Measurements from ENCODE around the gene AGAP1.
"Not testable (repeated sequence)": the region's sequence is repeated elsewhere in the genome, so short reads cannot be mapped to it uniquely, and the experiment has no call there.

Gene AGAP1

DNA sequence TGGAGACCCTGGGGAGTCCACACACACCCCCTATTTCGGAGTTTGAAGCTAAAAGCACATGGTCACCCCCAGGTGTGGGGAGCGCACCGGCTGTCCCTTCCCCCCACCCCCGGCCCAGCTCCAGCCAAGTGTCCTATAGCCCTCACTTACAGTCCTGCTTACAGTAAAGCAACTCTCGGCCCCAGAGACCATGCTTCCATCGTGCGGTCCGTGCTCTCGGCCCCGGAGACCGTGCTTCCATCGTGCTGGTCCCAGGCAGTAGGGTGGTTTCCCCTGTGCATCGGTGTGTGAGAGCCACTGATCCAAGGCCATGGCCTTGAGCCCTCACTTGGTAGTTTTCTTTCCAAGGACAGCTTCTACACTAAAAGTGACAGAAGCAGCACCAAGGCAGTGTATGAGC lies 625.6 kb downstream of the AGAP1 start:
- no peak for DNase-seq

DNA sequence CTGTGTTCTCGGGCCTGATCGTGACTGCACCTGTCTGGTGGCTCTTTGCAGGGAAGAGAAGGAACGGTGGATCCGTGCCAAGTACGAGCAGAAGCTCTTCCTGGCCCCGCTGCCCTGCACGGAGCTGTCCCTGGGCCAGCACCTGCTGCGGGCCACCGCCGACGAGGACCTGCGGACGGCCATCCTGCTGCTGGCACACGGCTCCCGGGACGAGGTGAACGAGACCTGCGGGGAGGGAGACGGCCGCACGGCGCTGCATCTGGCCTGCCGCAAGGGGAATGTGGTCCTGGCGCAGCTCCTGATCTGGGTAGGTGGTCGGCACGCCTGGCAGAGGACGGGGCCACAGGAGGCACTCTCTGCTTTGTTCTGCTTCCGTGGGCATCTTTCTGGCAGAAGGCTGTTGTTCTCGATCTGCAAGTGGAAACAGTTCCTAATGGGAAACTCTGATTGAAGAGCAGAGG lies 626.3 kb downstream of the AGAP1 start:
- DNase-seq = no peak

DNA sequence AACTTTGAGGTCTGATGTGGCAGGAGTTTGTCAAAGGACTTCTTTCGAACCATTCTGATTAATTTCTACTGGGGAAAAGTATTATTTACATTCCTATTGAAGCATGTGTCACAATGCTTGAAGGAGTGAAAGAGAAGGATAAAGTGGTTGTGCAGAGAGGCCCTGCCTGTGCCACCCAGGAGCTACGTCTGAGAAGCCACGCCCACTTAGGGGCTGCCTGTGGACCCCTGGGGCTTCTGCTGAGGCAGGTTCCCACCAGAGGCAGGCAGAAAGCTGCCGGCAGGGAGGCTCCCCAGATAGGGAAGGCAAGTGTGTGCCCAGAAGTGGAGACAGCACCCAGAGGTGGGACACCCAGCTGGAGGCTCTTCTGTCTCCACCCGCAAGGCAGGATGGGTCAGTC lies 627.0 kb downstream of the AGAP1 start:
- DNase-seq = no peak

DNA sequence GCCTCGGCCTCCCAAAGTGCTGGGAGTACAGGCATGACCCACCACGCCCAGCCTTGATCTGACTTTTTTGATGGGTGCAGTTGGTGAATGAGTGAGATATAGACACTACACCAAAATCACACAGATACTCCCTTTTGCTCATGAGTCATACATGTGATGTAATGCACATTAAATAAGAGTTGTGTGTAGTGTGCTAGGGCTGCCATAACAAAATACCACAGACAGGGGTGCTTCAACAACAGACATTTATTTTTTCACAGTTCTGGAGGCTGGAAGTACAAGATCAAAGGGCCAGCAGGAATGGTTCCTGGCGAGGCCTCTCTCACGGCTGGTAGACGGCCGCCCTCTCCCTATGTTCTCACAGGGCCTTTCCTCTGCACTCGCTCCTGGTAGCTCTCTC lies 627.7 kb downstream of the AGAP1 start:
- no peak for DNase-seq

DNA sequence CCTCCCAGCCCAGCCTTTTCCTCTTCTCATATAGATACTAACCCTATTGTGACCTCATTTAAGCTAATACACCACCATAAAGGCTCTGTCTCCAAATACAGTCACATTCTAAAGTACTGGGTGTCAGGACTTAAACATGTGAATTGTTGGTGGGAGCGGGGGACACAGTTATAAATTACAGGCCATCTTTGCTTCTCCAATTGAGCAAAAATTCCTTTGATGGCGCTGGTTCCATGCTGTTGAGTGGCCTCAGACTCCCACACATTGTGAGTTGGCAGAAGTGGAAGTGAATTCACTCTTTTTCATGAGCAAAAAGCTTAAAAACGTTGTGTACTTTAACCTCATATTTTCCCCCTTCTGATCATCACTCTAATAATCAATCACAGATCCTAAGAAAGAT lies 628.4 kb downstream of the AGAP1 start:
- no peak for DNase-seq

DNA sequence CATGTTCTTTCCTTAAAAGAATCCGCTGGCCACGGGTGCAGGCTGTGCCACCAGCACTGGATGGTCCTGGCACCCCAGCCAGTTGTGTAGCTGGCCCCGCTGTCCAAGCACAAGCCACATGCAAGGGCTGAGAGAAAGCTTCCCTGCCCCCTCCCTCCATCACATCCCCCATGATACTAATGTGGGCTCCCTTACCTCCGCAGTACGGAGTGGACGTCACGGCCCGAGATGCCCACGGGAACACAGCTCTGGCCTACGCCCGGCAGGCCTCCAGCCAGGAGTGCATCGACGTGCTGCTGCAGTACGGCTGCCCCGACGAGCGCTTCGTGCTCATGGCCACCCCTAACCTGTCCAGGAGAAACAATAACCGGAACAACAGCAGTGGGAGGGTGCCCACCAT lies 629.9 kb downstream of the AGAP1 start:
- no peak for DNase-seq

DNA sequence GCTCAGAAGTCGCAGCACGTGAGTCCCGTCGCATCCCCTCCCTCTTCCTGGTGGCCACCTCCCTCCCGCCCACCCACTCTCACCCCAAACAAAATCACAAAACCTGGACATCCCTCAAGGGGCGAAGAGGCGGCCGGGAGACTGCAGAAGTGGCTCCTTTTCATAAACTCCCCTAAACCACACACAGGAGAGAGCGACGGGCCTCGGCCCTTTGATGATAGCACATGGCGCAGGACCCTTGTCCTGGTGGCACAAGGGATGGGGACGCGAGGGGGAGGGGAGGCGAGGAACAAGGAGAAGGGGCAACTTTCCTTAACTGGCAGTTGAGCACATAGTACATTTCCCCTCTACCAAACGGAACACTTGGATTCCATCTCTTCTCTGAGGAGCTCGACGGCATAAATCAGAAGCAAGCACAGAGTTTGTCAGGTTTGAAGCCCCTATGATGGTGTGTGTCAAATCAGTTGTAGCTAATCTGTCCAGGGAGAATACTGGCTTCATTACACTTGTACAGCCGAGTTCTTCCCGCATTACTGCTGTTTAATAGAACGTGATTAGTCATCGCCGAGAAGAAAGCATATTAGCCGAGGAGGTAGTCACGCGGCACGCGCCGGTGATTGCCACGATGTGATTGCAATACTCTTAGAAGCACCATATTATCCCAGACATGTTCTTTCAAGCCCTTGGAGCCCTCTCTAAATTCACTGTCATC lies 630.5 kb downstream of the AGAP1 start:
- no peak for DNase-seq

DNA sequence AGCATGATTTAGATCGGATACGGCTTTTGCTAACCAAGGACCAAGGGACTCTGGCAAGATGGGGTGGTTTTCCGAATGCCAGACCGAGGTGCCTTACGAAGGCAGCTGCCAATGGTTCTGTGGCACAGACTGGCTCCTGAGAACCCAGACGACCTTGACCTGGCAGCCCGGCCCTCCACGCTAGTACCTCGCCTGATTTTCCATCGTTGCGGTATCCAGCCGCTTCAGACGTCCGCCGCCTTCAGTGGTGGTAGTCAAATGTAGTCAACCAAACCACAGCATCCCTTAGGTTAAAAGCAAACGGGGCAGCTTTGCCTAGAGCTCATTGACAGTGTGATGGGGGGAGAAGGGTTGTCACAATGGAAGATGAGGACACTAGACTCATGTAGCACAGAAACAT lies 631.7 kb downstream of the AGAP1 start:
- DNase-seq = no peak

DNA sequence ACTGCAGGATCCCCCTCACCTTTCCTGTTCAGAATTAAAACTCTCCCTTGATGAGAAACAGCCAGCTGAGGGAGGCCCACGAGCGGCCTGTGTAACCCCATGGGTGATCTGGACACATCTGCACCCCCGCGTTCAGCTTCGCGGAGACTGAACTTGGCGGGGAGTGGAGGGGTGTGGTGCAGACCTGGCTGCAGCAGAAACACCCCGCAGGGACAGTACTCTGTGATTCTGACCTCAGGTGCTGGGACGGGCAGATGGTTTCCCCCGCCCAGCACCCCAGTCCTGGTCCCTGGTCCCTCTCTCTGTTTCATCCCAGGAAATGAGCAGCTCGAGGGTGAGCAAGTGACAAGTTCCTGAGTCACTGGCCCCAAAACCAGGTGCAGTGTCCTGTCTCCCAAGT lies 633.2 kb downstream of the AGAP1 start:
- no peak for DNase-seq

DNA sequence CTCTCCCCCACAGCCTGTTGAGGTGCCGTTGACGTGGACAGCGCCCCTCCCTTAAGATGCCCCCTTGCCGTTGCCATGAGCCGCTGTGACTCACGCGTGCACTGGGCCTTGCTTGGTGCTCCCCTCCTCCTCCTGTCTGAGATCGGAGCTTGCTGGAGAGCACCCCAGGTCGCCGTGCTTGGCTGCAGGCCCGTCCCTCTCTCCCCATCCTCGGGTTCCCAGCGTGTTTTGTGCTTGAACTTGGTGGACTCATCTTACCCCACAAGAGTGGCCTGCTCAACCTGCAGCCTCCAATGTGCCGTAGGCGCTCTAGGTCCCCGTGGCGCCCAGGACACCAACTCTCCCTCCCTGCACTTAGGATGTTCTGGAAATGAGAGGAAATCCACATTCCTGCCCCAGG lies 634.5 kb downstream of the AGAP1 start:
- DNase-seq = no peak

DNA sequence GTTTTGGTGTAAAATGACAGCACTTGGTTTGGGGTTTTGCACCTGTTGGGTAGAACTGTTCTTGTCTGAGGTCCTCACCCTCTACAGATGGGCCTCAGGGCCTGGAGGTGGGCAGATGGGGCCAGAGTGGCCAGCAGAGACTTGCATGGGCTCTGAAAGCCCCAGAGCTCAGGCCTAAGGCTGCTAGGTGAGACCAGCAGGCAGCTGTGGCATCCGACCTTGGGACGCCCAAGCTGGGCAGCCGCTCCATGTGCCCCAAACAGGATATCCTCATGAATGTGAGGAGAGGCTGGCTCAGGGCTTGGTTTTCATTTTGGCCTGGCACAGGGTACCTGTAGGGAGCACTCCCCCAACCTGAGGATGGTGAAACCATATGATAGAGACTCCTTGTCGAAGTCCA lies 636.1 kb downstream of the AGAP1 start:
- DNase-seq = no peak

DNA sequence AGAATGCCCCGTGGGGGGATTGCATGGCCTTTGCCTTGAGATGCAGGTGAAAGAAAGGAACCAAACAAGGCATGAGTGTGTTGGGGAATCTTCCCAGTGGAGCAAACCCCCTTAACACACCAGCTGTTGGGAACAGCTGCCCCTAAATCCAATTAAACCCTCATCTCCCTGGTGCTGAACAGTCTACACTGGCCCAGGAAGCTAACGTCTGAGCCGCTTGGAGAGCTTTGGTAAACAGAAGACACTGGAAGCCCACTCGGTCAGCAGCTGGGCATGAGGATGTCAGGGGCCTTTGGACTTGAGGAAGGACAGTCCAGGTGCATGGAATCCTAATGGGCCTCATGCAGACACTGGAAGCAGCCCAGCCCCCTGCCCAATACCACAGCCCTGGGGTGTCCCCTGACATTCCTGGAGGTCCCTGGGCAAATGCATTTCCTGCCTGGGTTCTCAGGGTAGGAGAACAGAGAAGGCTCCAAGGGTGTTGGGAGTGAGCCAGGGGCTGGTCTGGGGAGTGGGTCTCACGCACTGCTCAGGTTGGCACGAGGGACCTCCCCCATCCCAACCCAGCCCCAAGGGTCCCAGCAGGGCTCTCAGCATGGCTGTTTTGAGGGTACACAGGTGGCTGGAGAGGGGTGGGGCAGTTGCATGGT lies 636.6 kb downstream of the AGAP1 start:
- no peak for DNase-seq

DNA sequence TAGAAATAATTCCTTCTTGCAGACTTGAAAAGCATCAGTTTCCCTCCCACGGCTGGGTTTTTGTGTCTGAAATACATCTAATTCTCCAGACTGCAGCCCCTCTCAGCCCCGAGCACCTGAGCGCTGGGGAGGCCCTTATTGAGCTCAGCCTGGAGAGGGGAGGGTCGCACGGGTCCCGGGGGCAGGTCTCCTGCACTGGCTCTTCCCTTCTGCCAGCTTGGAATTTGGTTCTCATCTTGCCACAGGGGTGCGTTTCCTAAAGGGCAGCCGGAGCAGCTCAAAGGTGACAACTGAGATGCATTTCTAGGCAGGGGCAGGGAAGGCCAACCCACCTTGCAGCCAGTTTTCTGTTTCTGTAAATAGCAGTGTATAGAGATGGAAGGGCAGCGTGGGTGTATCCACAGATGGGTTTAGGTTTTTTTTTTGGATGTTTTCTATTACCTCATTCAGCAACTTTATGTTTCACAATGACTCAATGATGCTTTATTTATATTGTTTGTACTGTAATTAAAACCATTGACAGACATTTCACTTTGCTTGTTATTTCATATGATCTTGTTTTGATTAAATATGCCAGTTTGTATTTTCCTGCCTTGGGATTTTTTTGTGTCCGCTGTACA lies 637.3 kb downstream of the AGAP1 start:
- no peak for DNase-seq

DNA sequence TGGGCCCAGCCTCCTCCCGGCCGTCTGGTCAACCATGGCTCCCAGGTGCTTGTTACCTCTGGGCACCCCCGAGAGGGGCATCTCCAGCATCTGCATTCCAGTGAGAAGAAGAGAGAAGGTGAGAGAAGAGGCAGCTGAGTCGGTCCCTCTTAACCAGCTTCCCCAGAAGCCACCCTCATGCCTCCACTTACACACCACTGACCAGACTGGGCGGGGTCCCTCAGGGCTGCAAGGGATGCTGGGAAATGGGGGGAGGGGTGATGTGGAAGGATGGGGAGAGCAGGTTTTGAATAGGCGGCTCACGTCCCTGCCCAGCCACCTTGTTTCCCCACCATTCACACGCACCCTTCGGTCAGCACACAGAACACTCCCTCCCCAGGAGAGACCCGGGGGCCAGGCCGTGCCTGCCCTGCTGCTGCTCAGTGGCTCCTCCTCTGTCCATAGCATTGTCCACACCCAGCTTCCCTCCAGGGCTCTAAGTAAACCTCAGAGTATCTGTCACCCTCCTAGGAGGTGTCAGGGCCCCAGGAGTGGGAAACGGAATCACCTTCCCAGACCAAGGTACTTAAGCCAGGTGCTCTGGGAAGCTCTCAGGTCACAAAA lies 639.7 kb downstream of the AGAP1 start:
- DNase-seq = no peak

DNA sequence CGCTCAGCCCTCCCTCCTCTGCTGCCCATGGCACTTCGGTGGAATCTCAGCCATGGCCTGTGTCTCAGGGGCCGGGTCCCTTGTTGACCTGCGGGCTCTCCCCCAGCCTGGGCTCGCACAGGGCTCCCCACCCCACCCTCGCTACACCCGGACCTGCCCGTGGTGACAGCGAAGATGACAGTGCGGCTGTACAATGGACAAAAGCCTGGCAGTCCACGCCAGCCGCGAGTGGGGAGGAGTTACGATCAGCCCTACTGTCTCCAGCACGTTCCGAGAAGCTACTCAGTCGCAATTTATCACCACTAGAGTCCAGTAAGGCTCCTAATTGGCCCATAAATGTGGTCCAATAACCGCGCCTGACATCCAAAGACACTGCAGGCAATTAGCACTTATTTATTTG lies 642.7 kb downstream of the AGAP1 start:
- no peak for DNase-seq

DNA sequence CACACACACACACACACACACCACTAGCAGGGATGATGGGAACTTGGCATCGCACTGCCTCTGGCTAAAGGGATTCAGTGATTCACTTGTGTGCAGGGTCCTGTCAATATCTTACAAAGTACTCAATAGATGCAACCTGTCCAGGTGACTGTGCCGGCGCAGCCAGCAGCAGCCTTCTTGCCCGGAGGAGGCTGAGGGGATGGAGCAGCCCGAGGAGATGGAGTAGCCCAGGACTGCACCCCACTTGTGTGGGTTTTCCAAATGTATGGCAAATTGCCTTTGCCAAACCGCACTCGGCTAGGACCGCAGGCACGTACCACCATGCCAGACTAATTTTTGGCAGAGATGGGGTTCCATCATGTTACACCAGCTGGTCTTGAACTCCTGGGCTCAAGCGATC lies 643.2 kb downstream of the AGAP1 start:
- no peak for DNase-seq

DNA sequence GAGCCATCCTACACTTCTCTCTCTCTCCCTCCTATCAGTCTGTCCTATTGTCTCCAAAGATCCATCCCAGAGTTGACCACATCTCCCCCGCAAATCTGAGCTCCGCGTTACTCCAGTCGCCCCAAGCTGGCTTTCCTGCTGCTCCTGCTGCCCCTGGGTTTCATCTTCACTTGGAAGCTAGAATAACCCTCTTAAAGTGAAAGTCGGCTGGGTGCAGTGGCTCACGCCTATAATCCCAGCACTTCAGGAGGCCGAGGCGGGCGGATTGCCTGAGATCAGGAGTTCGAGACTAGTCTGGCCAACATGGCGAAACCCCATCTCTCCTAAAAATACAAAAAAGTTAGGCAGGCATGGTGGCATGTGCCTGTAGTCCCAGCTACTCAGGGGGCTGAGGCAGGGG lies 647.8 kb downstream of the AGAP1 start:
- not testable (repeated sequence) for DNase-seq

DNA sequence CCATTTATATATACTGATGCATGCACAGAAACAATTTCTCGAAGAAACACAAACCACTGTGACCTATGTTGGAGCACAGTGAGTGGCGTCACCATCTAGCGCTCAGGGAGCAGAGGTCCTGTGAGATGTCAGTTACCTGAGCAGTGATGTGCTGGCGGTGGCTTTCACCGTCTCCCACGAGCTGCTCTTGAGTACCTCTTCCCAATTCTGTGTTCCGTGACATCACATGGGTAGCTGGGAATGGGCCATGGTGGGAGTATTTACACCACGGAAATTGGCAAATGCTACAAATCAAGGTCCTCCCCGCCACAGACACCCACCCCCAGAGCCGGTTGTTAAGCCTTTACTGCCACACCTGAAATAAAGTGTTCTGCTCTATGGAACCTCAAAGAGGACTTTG lies 650.0 kb downstream of the AGAP1 start:
- no peak for DNase-seq

DNA sequence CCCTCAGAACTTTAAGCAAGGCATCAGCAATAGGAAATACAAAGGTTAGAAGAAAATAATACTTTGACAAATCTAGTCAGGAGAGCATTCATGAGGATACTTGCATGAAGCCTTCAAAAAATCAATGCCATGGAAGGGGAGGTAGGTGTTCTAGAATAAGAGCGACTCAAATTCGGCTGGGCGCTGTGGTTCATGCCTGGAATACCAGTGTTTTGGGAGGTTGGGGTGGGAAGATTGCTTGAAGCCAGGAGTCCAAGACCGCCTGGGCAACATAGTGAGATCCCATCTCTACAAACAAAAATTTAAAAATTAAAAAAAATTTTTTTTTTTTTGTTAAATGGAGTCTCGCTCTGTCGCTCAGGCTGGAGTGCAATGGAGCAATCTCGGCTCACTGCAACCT lies 652.6 kb downstream of the AGAP1 start:
- DNase-seq = no peak

DNA sequence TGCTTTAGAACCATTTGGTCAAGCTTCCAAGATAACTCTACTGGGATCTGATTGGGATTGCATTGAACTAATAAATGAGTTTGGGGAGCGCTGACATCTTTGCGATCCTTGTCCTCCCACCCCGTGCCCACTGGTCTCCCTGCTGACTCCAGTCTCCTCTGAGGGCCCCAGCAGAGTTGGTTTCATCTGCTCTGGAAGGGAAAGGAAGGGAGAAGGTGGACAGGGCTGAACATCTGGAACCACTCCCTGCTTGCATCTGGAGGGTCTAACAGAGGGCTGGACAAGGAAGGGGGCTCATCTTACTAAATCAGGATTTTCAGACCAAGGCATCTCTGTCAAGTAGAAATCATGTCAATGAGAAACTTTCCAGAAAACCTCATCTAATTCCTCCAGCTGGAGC lies 661.6 kb downstream of the AGAP1 start:
- no peak for DNase-seq

DNA sequence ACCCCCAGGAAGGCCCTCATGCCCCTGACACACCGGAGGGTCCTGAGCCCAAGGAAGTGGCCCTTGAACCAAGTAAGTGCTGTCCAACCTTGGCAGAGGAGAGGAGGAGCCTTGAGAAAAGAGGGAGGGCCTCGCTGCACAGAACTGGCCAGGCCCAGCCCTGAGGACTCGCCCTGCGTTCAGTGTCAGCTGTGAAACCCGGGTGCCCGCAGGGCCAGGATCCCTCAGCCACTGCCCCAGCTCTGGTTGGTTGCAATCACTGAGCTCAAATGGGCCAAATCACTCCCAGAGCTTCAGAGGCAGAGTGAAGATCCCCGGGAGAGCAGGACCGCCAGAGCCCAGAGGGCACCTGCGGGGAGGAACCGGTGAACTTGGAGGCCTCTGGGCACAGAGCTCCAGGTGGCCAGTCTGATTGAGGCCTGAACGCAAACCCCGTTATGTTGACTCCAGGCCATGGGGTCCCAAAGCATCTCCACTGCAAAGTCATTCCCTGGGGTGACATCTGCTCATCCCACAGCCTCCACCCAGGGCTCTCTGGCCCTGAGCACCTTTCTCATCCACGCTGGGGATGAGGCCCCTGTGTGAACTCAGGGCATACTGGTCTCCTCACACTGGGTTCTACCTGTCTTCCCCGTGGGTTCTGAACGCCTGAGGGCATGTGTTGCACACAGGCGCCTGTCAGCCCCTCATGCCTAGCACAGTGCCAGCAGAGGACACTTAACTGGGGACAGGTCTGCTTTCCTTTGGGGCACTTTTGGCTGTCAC lies 662.4 kb downstream of the AGAP1 start:
- no peak for DNase-seq

DNA sequence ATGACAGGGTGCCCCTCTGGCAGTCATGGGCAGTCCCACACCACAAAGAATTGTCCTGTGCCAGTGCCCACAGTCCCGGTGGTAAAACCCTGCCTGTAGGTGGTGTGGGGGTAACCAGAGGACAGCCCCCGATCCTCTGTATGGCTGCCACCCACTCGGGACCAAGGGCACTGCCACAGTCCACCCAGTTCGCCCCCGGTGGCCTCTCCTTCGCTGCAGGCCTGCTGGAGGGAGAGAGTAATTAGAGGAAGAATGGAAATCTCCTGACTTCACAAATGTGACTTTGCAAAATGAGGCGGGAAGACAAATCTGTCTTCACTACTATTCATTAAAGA lies 663.0 kb downstream of the AGAP1 start:
- no peak for DNase-seq

DNA sequence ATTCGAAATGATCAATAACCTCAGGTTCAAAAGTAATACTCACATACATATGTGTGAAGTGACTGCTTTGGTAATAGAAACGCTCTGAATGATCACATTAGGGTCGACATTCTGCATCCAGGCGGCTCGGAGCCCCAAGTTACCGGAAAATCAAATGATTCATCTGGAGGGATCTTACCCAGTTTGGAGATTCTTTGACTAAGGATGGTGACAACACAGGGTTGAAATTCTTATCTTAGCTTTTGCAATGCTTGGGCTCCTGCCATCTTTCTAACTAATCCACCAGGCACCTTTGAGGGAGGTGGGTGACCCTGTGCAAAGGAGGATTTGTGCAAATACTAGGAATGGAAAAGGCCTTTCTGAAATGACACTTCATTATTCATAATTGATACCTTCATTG lies 663.5 kb downstream of the AGAP1 start:
- DNase-seq = no peak

Data from effector CD8-positive, alpha-beta T cell (primary cell).